K562 treated with DMSO at 1 percent for 4 hours (cell line): ENCODE data around the gene SNTG2. TPM values are rescaled to one million over a fixed set of nuclear protein-coding genes. Genes with fewer than 3 reads are reported as not detected.

Experiments
- total RNA-seq: library from RNA; unstranded; fragments of 300-600 nt; gene quantifications from 2 replicates; pipeline ENCODE4 v1.2.3, GENCODE V29; 2022; ENCODE audit not compliant: insufficient read depth

Gene SNTG2
- total RNA-seq = not detected in 2 replicates

DNA sequence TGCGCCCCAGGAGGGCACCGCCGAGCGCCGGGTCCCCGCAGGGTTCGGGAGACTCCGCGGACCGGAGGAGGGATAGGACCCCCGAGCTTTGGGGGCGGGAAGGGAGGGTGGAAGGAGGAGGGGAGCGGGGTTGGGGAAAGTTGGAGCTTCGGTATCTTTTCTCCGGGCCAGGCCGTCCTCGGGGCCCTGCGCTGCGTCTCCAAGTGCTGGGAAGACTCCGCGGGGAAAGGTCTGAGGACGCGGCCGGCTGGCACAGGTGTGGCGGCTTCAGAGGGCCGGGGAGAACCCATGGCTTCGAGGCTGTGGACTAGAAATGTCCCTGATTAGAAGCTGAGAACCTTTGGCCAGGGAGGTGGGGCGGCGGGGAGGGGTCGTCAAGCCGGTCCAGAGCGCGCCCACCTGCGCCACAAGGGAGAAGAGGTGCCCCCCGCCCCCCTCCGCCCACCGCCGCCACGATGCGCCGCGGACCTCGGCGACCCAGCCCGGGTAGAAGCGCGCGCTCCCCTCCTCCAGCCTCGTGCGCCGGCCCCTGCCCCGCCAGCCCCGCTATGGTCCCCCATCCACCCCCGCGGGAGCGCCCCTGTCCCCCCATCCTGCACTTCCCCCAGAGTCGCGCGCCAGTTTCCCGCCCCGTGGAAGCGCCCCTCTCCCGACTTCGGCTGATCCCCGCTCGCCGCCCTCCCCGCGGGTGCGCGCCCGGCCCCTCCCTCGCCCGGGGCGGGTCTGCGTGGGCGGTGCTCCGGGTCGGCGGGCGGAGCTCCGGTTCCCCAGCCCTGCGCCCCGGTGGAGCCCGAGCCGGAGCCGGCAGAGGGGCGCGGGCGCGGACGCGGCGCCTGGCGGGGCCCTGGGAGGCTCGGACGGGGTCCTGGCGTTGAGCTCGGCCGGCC lies at the start of gene SNTG2:
Gene SNTG2, plus strand, starts transcription at position 770 of the 887 bp plus-strand sequence. CDS start 148 bp downstream, outside the sequence.

DNA sequence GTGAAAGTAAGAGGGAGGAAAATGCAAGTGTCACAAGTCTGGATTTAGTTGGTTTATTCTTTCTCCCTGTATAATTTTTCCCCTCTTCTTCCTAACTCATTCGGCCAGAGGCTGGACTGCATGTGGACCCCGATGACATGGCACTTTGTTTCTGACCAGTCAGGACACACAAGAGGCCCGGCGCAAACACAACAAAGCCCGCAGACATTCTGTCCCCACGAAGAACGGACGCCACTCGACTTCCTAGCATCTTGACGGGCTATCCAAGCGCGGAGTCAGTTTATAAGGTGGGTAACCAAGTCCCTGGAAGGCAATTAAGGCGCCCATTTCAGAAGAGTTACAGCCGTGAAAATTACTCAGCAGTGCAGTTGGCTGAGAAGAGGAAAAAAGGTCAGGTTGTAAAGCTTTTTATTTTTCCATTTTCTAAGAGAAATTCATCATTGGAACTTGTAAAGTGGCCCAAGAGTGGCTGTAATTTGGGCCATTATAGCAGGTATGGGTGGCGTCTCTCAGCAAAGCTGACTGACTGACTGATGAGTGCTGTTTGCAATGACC lies 462.6 kb downstream of the SNTG2 start, which contains the start of gene TPO:
Gene TPO, plus strand, starts transcription at position 308 of the 555 bp plus-strand sequence. CDS start 946 bp downstream, outside the sequence.

